Tongue (tissue), 2 donors: Measurements from ENCODE around the gene XPR1. TPM values are rescaled to one million over a fixed set of nuclear protein-coding genes. Genes with fewer than 3 reads are reported as not detected.
"Not testable (repeated sequence)": the region's sequence is repeated elsewhere in the genome, so short reads cannot be mapped to it uniquely, and the experiment has no call there.

Experiments used
- DNase-seq: peaks from one replicate; pipeline ENCODE4 v3.0.0-alpha.2; 2015
- total RNA-seq: library from RNA; depleted of rRNA; stranded (reverse); fragments of >200 nt; gene quantifications from one replicate; pipeline ENCODE4 v1.2.3, GENCODE V29; 2014

The XPR1 gene
- total RNA-seq, 1 donor from 2014 or later: 12.3 TPM

- DNase-seq: no peak
Measured at GRCh38 chr1:180785291-180785690, 153.5 kb downstream of the XPR1 start.

GRCh38 chr1:180785887-180786286 lies 154.1 kb downstream of the XPR1 start:
- DNase-seq: no peak

DNA sequence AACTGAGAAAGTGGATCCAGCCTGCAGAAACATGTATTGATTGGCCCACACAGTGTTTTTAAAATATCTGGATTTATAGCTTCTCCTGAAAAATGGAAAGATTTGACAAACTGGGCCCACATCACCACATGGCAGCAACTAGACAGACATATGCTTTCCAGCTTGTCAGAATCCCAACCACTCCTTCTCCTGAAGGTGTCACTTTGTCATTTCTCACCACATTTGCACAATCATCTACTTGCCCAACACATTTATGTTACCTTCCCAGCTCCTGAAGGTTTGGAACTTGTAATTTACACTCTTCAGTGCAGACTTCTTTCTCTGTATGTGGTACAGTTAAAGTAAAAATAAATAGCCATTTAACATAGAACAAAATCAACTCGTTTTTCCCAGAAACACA lies 154.8 kb downstream of the XPR1 start:
- no peak for DNase-seq

DNA sequence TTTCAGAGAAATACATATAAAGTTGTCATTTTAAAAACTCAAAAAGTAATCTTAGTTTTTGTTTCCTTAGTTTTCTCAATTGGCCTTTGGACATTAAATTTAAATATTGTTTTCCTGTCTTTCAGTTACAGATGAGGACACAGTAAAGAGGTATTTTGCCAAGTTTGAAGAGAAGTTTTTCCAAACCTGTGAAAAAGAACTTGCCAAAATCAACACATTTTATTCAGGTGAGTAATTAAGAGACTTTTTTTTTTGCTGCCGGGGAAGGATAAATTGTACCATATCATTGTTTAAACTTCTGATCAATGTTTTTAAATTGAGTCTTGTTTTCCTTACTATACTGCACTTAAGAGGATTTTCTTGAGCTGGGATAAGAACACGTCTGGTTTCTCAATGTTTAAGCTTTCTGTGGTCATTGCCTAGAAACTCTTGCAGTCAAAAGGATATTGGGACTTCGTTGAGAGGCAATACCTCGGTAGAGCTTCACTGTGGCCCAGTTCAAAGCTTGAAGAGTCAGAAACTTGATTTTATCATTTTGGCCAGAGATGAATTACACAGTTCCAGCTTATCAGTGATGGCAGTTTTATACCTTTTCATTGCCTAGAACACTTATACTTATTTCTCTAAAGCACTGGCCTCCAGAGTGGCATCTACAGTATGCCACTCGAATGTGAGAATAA lies 155.9 kb downstream of the XPR1 start:
- DNase-seq: no peak

DNA sequence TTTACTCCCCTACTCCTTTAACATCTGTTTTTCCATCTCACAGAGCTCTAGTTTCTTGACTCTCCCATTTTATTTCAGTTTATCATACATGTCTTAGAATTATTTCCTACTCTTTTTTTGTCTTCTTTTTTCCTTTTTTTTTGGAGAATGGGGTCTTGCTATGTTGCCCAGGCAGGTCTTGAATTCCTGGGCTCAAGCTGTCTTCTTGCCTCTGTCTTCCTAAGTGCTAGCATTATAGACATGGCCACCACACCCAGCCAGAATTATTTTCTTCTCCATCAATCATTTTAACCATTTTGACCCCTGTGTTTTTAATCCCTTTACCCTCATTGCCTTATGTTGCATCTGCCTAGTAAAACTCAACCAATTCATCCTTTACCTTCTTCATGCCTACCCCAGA lies 157.6 kb downstream of the XPR1 start:
- DNase-seq: no peak

DNA sequence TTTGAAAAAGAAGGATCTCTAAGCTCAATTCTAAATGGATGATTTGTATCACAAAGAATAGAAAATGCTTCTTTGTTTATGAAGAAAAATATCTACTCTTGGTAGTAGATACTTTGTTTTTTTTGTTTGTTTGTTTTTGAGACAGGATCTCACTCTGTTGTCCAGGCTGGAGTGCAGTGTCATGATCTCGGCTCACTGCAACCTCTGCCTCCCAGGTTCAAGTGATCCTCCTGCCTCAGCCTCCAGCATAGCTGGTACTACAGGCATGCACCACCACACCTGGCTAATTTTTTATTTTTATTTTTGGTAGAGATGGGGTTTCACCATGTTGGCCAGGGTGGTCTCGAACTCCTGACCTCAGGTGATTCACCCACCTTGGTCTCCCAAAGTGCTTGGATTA lies 159.3 kb downstream of the XPR1 start:
- not testable (repeated sequence) for DNase-seq

- no peak for DNase-seq
Measured at GRCh38 chr1:180791806-180792205, 160.0 kb downstream of the XPR1 start.

- no peak for DNase-seq
Measured at GRCh38 chr1:180793451-180793850, 161.6 kb downstream of the XPR1 start.

GRCh38 chr1:180796897-180797640 lies 165.2 kb downstream of the XPR1 start:
- DNase-seq: no peak

DNA sequence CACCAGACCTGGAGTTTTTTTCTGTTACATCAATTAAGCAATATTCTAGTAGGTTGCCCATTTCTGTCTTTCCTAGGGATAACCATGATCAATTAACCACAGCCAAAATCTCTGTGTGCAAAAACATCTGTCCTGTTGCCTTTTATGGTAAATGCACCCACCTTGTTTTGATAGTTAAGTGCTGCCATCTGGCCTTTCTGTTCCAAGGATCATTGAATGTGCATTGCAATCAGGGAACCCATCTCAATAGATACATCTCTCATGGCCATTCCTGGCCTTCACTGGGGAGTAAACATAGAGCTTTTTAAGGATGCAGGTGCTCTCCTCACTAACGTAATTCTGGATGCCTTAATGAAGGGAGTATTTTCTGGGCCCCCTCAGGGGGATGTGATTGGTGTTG lies 169.1 kb downstream of the XPR1 start:
- DNase-seq: no peak

DNA sequence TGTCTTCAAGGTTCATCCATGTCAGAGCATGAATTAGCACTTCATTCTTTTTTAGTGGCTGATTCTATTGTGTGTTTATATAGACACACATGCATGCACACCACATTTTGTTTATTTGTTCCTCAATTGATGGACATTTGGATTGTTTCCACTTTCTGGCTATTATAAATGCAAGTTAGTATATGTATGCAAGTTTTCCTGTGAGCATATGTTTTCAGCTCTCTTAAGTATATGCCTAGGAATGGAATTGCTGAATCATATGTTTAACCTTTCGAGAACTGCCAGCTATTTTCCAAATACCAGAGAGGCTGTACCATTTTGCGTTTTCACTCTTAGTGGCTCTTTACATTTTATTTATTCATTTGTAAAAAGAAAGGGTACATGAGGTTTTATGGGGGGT lies 171.0 kb downstream of the XPR1 start:
- no peak for DNase-seq

GRCh38 chr1:180805316-180805715 lies 173.5 kb downstream of the XPR1 start:
- no peak for DNase-seq

DNA sequence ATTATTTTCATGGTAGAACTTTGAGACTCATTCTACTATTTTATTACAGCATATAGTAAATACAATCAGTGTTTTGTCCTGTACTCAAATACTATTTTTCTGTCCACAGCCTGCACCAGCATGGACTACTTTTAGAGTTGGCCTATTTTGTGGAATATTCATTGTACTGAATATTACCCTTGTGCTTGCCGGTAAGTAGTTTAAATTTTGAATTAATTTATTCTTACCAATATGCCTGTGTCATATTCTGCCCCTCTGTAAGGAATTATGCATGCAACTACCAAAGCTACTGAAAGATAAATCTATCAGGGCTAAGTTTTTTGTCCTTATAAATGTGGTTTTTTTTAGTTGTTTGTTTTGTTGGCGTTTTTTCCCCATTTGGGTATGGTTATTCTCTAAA lies 179.5 kb downstream of the XPR1 start:
- DNase-seq: no peak

DNA sequence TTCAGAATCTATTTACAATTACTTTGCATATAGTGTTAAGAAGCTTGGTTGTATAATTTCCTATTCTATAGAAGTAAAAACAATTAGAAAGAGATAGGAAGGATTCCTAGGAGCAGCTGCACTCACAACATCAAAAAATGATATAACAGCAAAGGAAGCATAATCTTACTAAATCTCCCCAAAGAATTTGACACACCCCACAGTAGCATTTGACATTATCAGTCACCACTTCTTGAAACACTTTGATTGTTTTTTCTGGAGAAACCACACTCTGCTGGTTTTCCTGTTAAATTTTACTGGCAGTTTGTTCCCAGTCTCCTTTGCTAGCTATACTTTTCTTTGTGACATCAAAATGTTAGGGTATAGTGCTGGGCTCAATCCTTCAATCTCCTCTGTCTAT lies 180.1 kb downstream of the XPR1 start:
- DNase-seq: no peak

DNA sequence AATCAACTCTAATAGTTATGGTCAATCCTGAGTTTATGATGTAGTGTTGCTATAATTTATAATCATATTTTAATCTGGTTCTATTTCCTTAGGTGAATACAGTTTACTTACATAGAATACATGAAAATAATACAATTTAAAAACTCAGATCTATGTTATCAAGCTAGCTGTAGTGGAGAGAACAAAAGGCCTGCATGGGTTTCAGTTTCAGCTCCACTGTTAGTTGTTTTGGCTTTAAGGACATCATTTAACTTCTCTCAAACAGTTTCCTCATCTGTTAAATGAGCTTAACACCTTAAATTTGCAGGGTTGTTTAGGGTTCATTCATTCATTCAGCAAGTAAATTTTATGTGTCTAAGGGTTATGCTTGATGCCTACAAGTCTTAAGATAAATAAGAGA lies 182.4 kb downstream of the XPR1 start:
- no peak for DNase-seq

DNA sequence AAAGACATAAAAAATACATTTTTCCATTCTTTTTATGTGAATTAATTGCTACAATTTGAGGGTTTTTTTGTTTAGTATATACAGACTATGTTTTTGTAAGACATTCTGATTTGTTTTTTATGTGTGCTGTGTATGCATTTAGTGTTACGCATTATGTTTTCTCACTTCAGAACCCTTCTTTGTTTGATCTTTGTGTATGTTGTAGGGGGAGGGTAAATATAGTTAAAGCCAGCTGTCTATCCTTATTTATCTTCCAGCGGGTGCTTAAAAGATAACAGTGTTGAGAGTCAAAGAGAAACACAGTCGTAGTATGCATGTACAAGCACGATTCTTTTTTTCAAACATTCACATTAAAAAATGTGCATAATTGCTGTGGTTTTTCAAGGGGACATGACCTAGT lies 183.4 kb downstream of the XPR1 start:
- DNase-seq: no peak

DNA sequence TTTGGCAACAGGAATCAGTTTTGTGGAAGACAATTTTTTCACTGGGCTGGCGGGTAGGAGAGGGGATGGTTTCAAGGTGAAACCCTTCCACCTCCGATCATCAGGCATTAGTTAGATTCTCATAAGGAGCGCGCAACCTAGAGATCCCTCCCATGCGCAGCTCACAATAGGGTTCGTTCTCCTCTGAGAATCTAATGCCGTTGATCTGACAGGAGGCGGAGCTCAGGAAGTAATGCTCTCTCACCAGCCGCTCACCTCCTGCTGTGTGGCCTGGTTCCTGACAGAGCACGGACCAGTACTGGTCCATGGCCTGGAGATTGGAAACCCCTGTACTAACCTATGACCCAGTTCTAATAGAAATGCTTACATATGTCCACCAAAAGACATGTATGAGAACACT lies 184.3 kb downstream of the XPR1 start:
- no peak for DNase-seq

DNA sequence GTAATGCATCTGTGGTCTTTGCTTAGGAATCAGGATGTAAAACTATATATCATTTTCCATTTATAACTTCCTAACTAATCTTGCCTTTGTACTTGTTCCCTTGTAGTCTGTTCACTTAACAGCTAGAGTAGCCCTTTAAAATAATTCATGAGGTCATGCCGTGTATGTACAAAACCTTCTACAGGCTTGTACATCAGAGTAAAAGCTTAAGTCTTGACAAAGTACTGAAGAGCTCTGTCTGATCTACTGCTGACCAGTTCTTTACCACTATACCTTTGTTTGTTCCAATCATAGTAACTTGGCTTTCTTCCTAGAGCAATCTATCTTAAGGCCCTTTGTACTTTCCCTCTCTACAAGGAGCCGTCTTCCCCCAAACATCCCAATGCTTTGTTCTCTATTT lies 190.1 kb downstream of the XPR1 start:
- DNase-seq: no peak

DNA sequence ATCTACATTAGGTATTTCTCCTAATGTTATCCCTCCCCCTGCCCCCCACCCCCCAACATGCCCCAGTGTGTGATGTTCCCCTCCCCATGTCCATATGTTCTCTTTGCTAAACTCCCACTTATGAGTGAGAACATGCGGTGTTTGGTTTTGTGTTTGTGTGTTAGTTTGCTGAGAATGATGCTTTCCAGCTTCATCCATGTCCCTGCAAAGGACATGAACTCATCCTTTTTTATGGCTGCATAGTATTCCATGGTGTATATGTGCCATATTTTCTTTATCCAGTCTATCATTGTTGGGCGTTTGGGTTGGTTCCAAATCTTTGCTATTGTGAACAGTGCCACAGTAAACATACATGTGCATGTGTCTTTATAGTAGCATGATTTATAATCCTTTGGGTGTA lies 199.7 kb downstream of the XPR1 start:
- not testable (repeated sequence) for DNase-seq

- not testable (repeated sequence) for DNase-seq
Measured at GRCh38 chr1:180833180-180833579, 201.4 kb downstream of the XPR1 start.

DNA sequence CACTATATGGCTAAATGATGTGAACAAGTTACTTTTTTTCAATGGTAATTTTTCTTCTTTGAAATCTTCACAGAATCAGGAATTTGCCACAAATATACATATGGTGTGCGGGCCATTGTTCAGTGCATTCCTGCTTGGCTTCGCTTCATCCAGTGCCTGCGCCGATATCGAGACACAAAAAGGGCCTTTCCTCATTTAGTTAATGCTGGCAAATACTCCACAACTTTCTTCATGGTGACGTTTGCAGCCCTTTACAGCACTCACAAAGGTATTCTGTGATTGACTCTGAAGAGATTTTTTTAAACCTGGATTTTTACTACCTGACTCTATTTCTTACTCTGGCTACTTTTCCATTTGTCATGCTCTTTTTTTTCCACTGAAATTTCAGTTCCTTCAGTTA lies 204.6 kb downstream of the XPR1 start:
- no peak for DNase-seq

DNA sequence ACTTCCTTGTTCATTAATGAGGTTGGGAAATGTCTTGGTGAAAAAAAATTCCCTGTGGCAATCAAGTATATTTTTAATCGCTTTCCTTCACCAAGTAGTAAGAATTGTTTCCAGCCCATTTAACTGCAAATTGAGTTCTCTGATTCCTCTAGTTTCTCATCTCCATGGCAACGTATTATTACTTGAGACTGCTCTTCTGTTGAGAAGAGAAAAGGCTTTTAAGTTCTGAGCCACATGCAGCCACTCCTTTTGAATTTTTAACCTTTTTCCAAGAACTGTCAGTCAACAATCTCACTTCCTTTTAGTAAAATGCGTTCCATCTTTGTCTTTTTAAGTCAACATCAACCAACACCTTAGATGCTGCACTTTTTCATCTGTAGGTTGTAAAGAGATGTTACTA lies 205.2 kb downstream of the XPR1 start:
- DNase-seq: no peak

DNA sequence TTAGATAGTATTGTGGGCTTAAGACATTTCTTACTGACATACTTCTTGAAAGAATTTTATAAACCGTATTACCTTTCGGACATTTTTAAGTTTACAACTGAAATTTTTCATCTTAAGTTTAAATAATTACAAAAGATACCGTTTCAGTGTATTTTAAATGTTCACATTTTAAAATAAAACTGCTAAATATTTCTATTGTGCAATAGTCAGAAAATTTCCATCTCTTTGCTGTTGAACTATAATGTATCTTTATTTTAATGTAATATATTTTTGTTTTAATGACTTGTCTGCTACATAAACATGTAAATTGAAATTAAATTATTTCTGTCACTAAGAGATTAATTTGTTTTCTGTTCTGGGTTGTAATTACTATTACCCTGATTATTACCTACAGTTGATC lies 206.7 kb downstream of the XPR1 start:
- DNase-seq: no peak

- no peak for DNase-seq
Measured at GRCh38 chr1:180839547-180839946, 207.7 kb downstream of the XPR1 start.
